H1 (cell line): ENCODE measurements around the gene SAMD4A. TPM values are rescaled to one million over a fixed set of nuclear protein-coding genes. Genes with fewer than 3 reads are reported as not detected.

ENCODE experiments used
- CTCF ChIA-PET: fragments of 300-600 bp; sonication (Branson Sonifier 250); formaldehyde crosslinking; loops from one replicate; lab custom pipeline; 2021; ENCODE audit not compliant: partially characterized antibody; lab: Charles Lee
- POLR2A ChIA-PET: fragments of 300-600 bp; sonication (Branson Sonifier 250); formaldehyde crosslinking; loops from one replicate; lab custom pipeline; 2021; ENCODE audit warnings: inconsistent platforms; ENCODE audit not compliant: partially characterized antibody; lab: Charles Lee
- DNase-seq, 2 experiments: peaks; one replicate each; pipeline versions ENCODE4 v3.0.0 to v3.0.0-alpha.2; 2010 to 2022; ENCODE audit warnings: low spot score in 2 of 2, low read depth in 1 of 2, mixed read lengths in 1 of 2
- FAIRE-seq: peaks from 2 replicates; lab custom pipeline; 2011; peaks lifted over from hg19 to GRCh38; lab: Jason Lieb, UNC
- H2AFZ ChIP-seq: 2 replicates; pipeline ENCODE4 v1.8.1; 2012; ENCODE audit warnings: low read length, inconsistent platforms
- H2AK5ac ChIP-seq: 2 replicates; pipeline ENCODE4 v1.6.1; 2013; ENCODE audit warnings: low read depth, low read length
- H2BK120ac ChIP-seq: replicated peaks from 2 replicates; pipeline ENCODE3; 2013; ENCODE audit warnings: low read depth, low read length, inconsistent platforms
- H2BK12ac ChIP-seq: 2 replicates; pipeline ENCODE4 v1.6.1; 2013; ENCODE audit warnings: low read depth, low read length
- H2BK15ac ChIP-seq: 2 replicates; pipeline ENCODE4 v1.6.1; 2013; ENCODE audit warnings: low read length
- H2BK20ac ChIP-seq: 2 replicates; pipeline ENCODE4 v1.6.1; 2013; ENCODE audit warnings: low read length
- H2BK5ac ChIP-seq: 2 replicates; pipeline ENCODE4 v1.6.1; 2013; ENCODE audit warnings: low read depth, low read length
- H3K14ac ChIP-seq: 2 replicates; pipeline ENCODE4 v1.6.1; 2013; ENCODE audit warnings: inconsistent platforms; ENCODE audit not compliant: insufficient read length
- H3K18ac ChIP-seq: 2 replicates; pipeline ENCODE4 v1.6.1; 2013; ENCODE audit warnings: low read length; ENCODE audit errors: extremely low read depth
- H3K23ac ChIP-seq: 2 replicates; pipeline ENCODE4 v1.6.1; 2013; ENCODE audit warnings: inconsistent platforms; ENCODE audit not compliant: insufficient read length
- H3K23me2 ChIP-seq: 2 replicates; pipeline ENCODE4 v1.6.1; 2013; ENCODE audit warnings: low read depth, low read length
- H3K27ac ChIP-seq: 2 replicates; pipeline ENCODE4 v1.6.1; 2011; ENCODE audit warnings: low read depth, low read length, inconsistent platforms
- H3K27me3 ChIP-seq, 4 experiments: replicated peaks in 1 of 4; 1 replicate in 1 of 4; 2 replicates in 3 of 4; pipeline versions ENCODE4 v1.6.1 to v1.8.1; 2011 to 2013; ENCODE audit warnings: low read length in 3 of 4, mild to moderate bottlenecking in 3 of 4, inconsistent platforms in 2 of 4, mixed read lengths in 2 of 4, moderate library complexity in 1 of 4; ENCODE audit not compliant: control insufficient read depth in 3 of 4, insufficient read depth in 3 of 4; ENCODE audit errors: extremely low read depth in 1 of 4
- H3K36me3 ChIP-seq, 4 experiments: 2 replicates each; pipeline versions ENCODE4 v1.6.1 to v1.8.1; 2011 to 2013; ENCODE audit warnings: mild to moderate bottlenecking in 4 of 4, low read length in 3 of 4, moderate library complexity in 2 of 4, control low read depth in 1 of 4, inconsistent platforms in 1 of 4; ENCODE audit not compliant: insufficient read depth in 4 of 4, control insufficient read depth in 2 of 4
- H3K4ac ChIP-seq: replicated peaks from 2 replicates; pipeline ENCODE3; 2013; ENCODE audit warnings: low read length, low read depth, mixed read lengths, inconsistent platforms; ENCODE audit not compliant: insufficient read length
- H3K4me1 ChIP-seq, 4 experiments: replicated peaks in 1 of 4; 1 replicate in 1 of 4; 2 replicates in 3 of 4; pipeline versions ENCODE4 v1.6.1 to v1.8.1; 2011 to 2013; ENCODE audit warnings: low read length in 3 of 4, inconsistent platforms in 2 of 4, mixed read lengths in 1 of 4; ENCODE audit not compliant: insufficient read depth in 4 of 4, control insufficient read depth in 3 of 4
- H3K4me2 ChIP-seq, 2 experiments: 2 replicates each; pipeline versions ENCODE4 v1.6.1 to v1.8.1; 2011 to 2013; ENCODE audit warnings: low read depth in 2 of 2, low read length in 2 of 2, control low read depth in 1 of 2, inconsistent platforms in 1 of 2, mild to moderate bottlenecking in 1 of 2; ENCODE audit not compliant: insufficient read depth in 1 of 2
- H3K4me3 ChIP-seq, 4 experiments: fragments of 200-600, 300-600 bp in 1 of 4; sonication (generic), shearing (Covaris generic), sonication (Bioruptor Twin) in 1 of 4; 2 replicates each; pipeline versions ENCODE4 v1.5.1 to v1.8.1; 2011 to 2016; ENCODE audit warnings: low read length in 4 of 4, low read depth in 3 of 4, control low read depth in 2 of 4, inconsistent platforms in 2 of 4, mild to moderate bottlenecking in 2 of 4, mixed read lengths in 1 of 4, moderate library complexity in 1 of 4; ENCODE audit not compliant: insufficient read depth in 2 of 4; ENCODE audit errors: extremely low read depth in 1 of 4
- H3K56ac ChIP-seq: replicated peaks from 2 replicates; pipeline ENCODE3; 2013; ENCODE audit warnings: low read depth, mild to moderate bottlenecking, mixed read lengths, low read length, inconsistent platforms; ENCODE audit not compliant: insufficient read length
- H3K79me1 ChIP-seq: 2 replicates; pipeline ENCODE4 v1.6.1; 2013; ENCODE audit warnings: low read depth, low read length, control low read depth
- H3K79me2 ChIP-seq, 2 experiments: 2 replicates each; pipeline versions ENCODE4 v1.6.1 to v1.8.1; 2012 to 2013; ENCODE audit warnings: low read length in 2 of 2, mild to moderate bottlenecking in 2 of 2, inconsistent platforms in 1 of 2; ENCODE audit not compliant: insufficient read depth in 2 of 2, control insufficient read depth in 1 of 2
- H3K9ac ChIP-seq, 4 experiments: replicated peaks in 1 of 4; 1 replicate in 1 of 4; 2 replicates in 3 of 4; pipeline versions ENCODE4 v1.6.1 to v1.8.1; 2011 to 2013; ENCODE audit warnings: low read depth in 3 of 4, low read length in 3 of 4, control low read depth in 2 of 4, mild to moderate bottlenecking in 2 of 4, moderate library complexity in 2 of 4, inconsistent platforms in 1 of 4; ENCODE audit errors: extremely low read depth in 1 of 4
- H3K9me3 ChIP-seq, 2 experiments: 2 replicates each; pipeline versions ENCODE4 v1.6.1 to v1.8.1; 2012 to 2013; ENCODE audit warnings: mild to moderate bottlenecking in 2 of 2, moderate library complexity in 2 of 2, control low read depth in 1 of 2, inconsistent platforms in 1 of 2, low read depth in 1 of 2, low read length in 1 of 2, mixed read lengths in 1 of 2; ENCODE audit not compliant: insufficient read depth in 2 of 2
- H4K20me1 ChIP-seq, 2 experiments: replicated peaks in 1 of 2; 2 replicates each; pipeline versions ENCODE3 to v1.8.1; 2011 to 2013; ENCODE audit warnings: inconsistent platforms in 2 of 2, low read length in 2 of 2, mild to moderate bottlenecking in 1 of 2; ENCODE audit not compliant: insufficient read depth in 2 of 2, control insufficient read depth in 1 of 2
- H4K5ac ChIP-seq: 2 replicates; pipeline ENCODE4 v1.6.1; 2013; ENCODE audit warnings: low read length, low read depth, mixed read lengths, inconsistent platforms; ENCODE audit not compliant: insufficient read length
- H4K8ac ChIP-seq: 2 replicates; pipeline ENCODE4 v1.8.0; 2013; ENCODE audit warnings: mild to moderate bottlenecking, moderate library complexity, low read length, inconsistent platforms; ENCODE audit not compliant: insufficient read depth; ENCODE audit errors: extremely low read depth
- H4K91ac ChIP-seq: replicated peaks from 2 replicates; pipeline ENCODE3; 2013; ENCODE audit warnings: low read length, mixed read lengths, inconsistent platforms; ENCODE audit not compliant: insufficient read length
- EZH2 ChIP-seq: fragments of 200-600 bp; sonication (generic); IDR thresholded peaks from 2 replicates; pipeline ENCODE4 v1.7.1; 2012; ENCODE audit warnings: low read depth, mild to moderate bottlenecking, moderate library complexity, low read length, inconsistent platforms; ENCODE audit not compliant: severe bottlenecking
- HDAC2 ChIP-seq, 2 experiments: fragments of 300-600 bp in 1 of 2; sonication (generic) in 1 of 2; IDR thresholded peaks; 2 replicates each; pipeline ENCODE4 v1.6.1; 2011 to 2012; ENCODE audit warnings: low read depth in 2 of 2, low read length in 2 of 2, mild to moderate bottlenecking in 2 of 2, moderate library complexity in 2 of 2, borderline replicate concordance in 1 of 2, inconsistent platforms in 1 of 2
- POLR2A ChIP-seq, 2 experiments: IDR thresholded peaks; 1 replicate in 1 of 2; 2 replicates in 1 of 2; pipeline ENCODE4 v1.6.1; 2011; ENCODE audit warnings: low read depth in 2 of 2, low read length in 2 of 2, mild to moderate bottlenecking in 2 of 2; ENCODE audit errors: control extremely low read depth in 1 of 2
- SIX5 ChIP-seq: IDR thresholded peaks from 2 replicates; pipeline ENCODE4 v1.6.1; 2011; ENCODE audit warnings: mild to moderate bottlenecking, low read depth, low read length
- SP1 ChIP-seq: IDR thresholded peaks from 2 replicates; pipeline ENCODE4 v1.6.1; 2011; ENCODE audit warnings: low read depth, low read length
- TAF7 ChIP-seq: optimal IDR thresholded peaks from 2 replicates; pipeline ENCODE3; 2011; ENCODE audit warnings: low read depth, mild to moderate bottlenecking, inconsistent platforms, low read length, moderate library complexity, borderline replicate concordance
- WGBS, 2 experiments: shearing (Covaris generic) in 1 of 2; methylation state at CpG; one replicate each; pipeline versions ENCODE4 v1.1.6 to v1.1.7; 2013 to 2015; ENCODE audit warnings: low lambda C conversion rate in 2 of 2, mixed read lengths in 2 of 2, inconsistent platforms in 1 of 2, low coverage in 1 of 2, missing lambda C conversion rate in 1 of 2; ENCODE audit not compliant: insufficient replicate concordance in 2 of 2, insufficient coverage in 1 of 2, insufficient read length in 1 of 2; ENCODE audit errors: extremely low coverage in 1 of 2, missing lambda C conversion rate in 1 of 2; 5-methylcytosine and 5-hydroxymethylcytosine counted together
- polyA plus RNA-seq, 7 experiments: library from polyadenylated mRNA; depleted of rRNA in 3 of 7; stranded (reverse) in 5 of 7; unstranded in 2 of 7; fragments of >200 nt in 5 of 7; fragments of 200-250 nt in 2 of 7; gene quantifications; 1 replicate in 5 of 7; 2 replicates in 1 of 7; 4 replicates in 1 of 7; pipeline versions ENCODE4 v1.2.1 to v1.2.3, GENCODE V29; 2011 to 2013; ENCODE audit warnings: missing spikeins in 2 of 7, mixed read lengths in 2 of 7
- total RNA-seq: library from RNA; stranded (reverse); fragmentation: NEBNext Ultra II Directional; extraction: Animal tissue kit (Norgen Biotek cat#: 25700); gene quantifications from 2 replicates; pipeline ENCODE4 v1.2.1, GENCODE V29; 2021

Gene SAMD4A
- total and polyA plus RNA-seq, 2 of the 8 experiments (the other 6 are each of a cell fraction or from before 2014, with no cell fraction given): 2.4 to 12.3 TPM

GRCh38 chr14:54727929-54728328, 161.0 kb downstream of the SAMD4A start:
- no peak for FAIRE-seq
- TF ChIP-seq TAF7 (no peak), SIX5 (no peak), SP1 (no peak), EZH2 (no peak), POLR2A (IDR thresholded peaks at IDR 0.05; ENCODE audit: control extremely low read depth in 1 of 2, low read depth in 2 of 2, low read length in 2 of 2) (no peak), HDAC2 (IDR thresholded peaks at IDR 0.05; ENCODE audit: borderline replicate concordance in 1 of 2, low read depth in 2 of 2, low read length in 2 of 2) (no peak)

More at GRCh38 chr14:54727929-54728328, 161.0 kb downstream of the SAMD4A start:
- no peak overlapping the region for H4K8ac ChIP-seq
- H3K4ac ChIP-seq: no peak overlapping the region
- WGBS, 2 experiments: 86% methylated on average over 7 of the region's 7 CpGs; no CpG with 5 or more reads in 1 of the 2 experiments
- H2BK12ac ChIP-seq: no peak overlapping the region
- H3K14ac ChIP-seq: no peak overlapping the region
- H3K4me1 ChIP-seq: peaks cover 0 to 6% (median 4%) of the 10 kb centered on the region in 4 experiments; a peak in 2 of 7 replicates
- H2BK20ac ChIP-seq: no peak overlapping the region
- no peak overlapping the region for H3K4me3 ChIP-seq
- no peak overlapping the region for H2BK5ac ChIP-seq
- H3K9ac ChIP-seq: no peak overlapping the region
- H2BK15ac ChIP-seq: no peak overlapping the region
- CTCF ChIA-PET: interaction anchor here (0.9 to 1.4 kb wide), 6 partner anchors 8 to 172 kb away, joined by 3 to 5 read pairs (median 4); no protein-coding TSS in a partner anchor
- DNase-seq: no peak
- H3K79me1 ChIP-seq: no peaks in the 10 kb centered on the region
- H3K4me2 ChIP-seq: no peak overlapping the region
- no peak overlapping the region for H3K18ac ChIP-seq
- H3K27ac ChIP-seq: no peak overlapping the region
- no peak overlapping the region for H3K23ac ChIP-seq
- no peaks in the 10 kb centered on the region for H3K27me3 ChIP-seq
- H2BK120ac ChIP-seq: no peak overlapping the region
- POLR2A ChIA-PET: interaction anchor here (0.6 to 1.0 kb wide), 2 partner anchors 18 to 175 kb away, joined by 3 read pairs; no protein-coding TSS in a partner anchor
- no peak overlapping the region for H3K56ac ChIP-seq
- H3K36me3 ChIP-seq: no peaks in the 10 kb centered on the region
- no peak overlapping the region for H4K91ac ChIP-seq
- H4K20me1 ChIP-seq: no peaks in the 10 kb centered on the region
- no peaks in the 10 kb centered on the region for H3K79me2 ChIP-seq
- no peaks in the 10 kb centered on the region for H3K9me3 ChIP-seq
- H4K5ac ChIP-seq: no peak overlapping the region
- no peak overlapping the region for H2AFZ ChIP-seq
- H2AK5ac ChIP-seq: no peak overlapping the region
- no peaks in the 10 kb centered on the region for H3K23me2 ChIP-seq
